Natural killer cell treated with Interleukin-12 subunit alpha and Interleukin-12 subunit beta and Interleukin-15 and Interleukin-18, amount 100 ng/mL, for 72 hours (primary cell): Measurements from ENCODE around the gene DENND1A. TPM values are rescaled to one million over a fixed set of nuclear protein-coding genes. Genes with fewer than 3 reads are reported as not detected.

Experiments used
- ATAC-seq, 2 donors: fragments of 150-1000 bp; cut with Tn5 transposase in 1 of 2; sonication (Bioruptor Pico), chemical (Tn5 transposase) in 1 of 2; 2 replicates each; pipeline ENCODE4 v1.10.0; 2021
- DNase-seq: peaks from one replicate; pipeline ENCODE4 v3.0.0; 2022; ENCODE audit warnings: low spot score
- H3K27ac Mint-ChIP-seq, 2 donors: 1 replicate in 1 of 2; 2 replicates in 1 of 2; pipeline ENCODE4 v1.8.0; 2022; ENCODE audit warnings: mixed read lengths in 2 of 2, mild to moderate bottlenecking in 1 of 2, moderate library complexity in 1 of 2
- H3K27me3 Mint-ChIP-seq, 2 donors: 1 replicate in 1 of 2; 2 replicates in 1 of 2; pipeline ENCODE4 v1.8.0; 2022; ENCODE audit warnings: mixed read lengths in 2 of 2
- H3K36me3 Mint-ChIP-seq: one replicate; pipeline ENCODE4 v1.8.0; 2022; ENCODE audit warnings: mixed read lengths
- H3K4me1 Mint-ChIP-seq, 2 donors: 1 replicate in 1 of 2; 2 replicates in 1 of 2; pipeline ENCODE4 v1.8.0; 2022; ENCODE audit warnings: low read depth in 2 of 2, mixed read lengths in 2 of 2, mild to moderate bottlenecking in 1 of 2
- H3K4me3 Mint-ChIP-seq: one replicate; pipeline ENCODE4 v1.8.0; 2022; ENCODE audit warnings: mixed read lengths
- H3K9me3 Mint-ChIP-seq: 2 replicates; pipeline ENCODE4 v1.8.0; 2022; ENCODE audit warnings: mixed read lengths
- total RNA-seq, 2 donors: library from RNA; stranded (reverse); gene quantifications; one replicate each; pipeline ENCODE4 v1.2.3, GENCODE V29; 2022

The DENND1A gene
- total RNA-seq, 2 donors from 2014 or later, result 24.6 to 28.8 TPM

DNA sequence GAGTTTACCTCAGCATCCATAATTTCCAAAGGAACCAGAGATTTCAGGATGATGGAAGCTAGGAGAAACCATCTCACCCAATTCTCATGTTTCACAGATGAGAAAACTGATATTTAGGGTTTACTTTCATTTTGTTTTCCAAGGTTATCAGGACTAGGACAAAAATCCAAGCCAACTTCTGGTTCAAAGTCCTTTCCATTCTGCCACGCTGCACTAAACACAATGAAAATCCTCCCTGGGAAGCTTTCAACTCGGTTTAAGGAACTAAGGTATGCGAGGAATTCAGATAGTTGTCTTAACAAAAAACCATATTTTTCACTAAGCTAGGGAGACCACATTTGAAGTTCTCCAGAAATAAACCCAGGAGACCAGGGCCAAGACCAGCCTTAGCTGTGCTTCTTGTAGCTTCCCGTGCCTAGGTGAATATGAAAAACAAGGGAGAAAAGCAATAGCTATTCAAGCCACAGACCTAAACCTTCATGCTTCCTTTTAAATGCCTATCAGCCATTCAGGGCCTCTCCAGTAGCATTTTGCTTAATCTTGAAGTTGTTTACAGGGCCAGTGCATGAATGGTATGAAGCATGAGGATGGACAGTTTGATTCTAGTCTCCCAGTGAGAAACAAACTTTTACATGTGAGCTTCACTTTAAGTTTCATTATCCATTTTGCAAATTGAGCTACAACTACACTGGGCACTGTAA is 167.9 kb downstream of the DENND1A start:
- H3K27ac Mint-ChIP-seq, result no peak overlapping the region
- H3K27me3 Mint-ChIP-seq, result no peaks in the 10 kb centered on the region
- H3K9me3 Mint-ChIP-seq, result no peaks in the 10 kb centered on the region
- no peaks in the 10 kb centered on the region for H3K36me3 Mint-ChIP-seq
- no peak for DNase-seq
- no peak for ATAC-seq
- H3K4me1 Mint-ChIP-seq, result no peaks in the 10 kb centered on the region
- H3K4me3 Mint-ChIP-seq, result no peak overlapping the region

GRCh38 chr9:123757960-123758359 is 172.0 kb downstream of the DENND1A start:
- no peak overlapping the region for H3K27ac Mint-ChIP-seq
- H3K9me3 Mint-ChIP-seq, result no peaks in the 10 kb centered on the region
- H3K36me3 Mint-ChIP-seq, result no peaks in the 10 kb centered on the region
- ATAC-seq (no peak), DNase-seq (no peak)
- no peaks in the 10 kb centered on the region for H3K4me1 Mint-ChIP-seq
- no peak overlapping the region for H3K4me3 Mint-ChIP-seq
- no peaks in the 10 kb centered on the region for H3K27me3 Mint-ChIP-seq

GRCh38 chr9:123757547-123757946 is 172.4 kb downstream of the DENND1A start:
- Mint-ChIP-seq H3K4me1 (no peaks in the 10 kb centered on the region), H3K9me3 (no peaks in the 10 kb centered on the region), H3K4me3 (no peak overlapping the region), H3K27ac (no peak overlapping the region), H3K36me3 (no peaks in the 10 kb centered on the region), H3K27me3 (no peaks in the 10 kb centered on the region)
- ATAC-seq, result no peak
- DNase-seq, result no peak

DNA sequence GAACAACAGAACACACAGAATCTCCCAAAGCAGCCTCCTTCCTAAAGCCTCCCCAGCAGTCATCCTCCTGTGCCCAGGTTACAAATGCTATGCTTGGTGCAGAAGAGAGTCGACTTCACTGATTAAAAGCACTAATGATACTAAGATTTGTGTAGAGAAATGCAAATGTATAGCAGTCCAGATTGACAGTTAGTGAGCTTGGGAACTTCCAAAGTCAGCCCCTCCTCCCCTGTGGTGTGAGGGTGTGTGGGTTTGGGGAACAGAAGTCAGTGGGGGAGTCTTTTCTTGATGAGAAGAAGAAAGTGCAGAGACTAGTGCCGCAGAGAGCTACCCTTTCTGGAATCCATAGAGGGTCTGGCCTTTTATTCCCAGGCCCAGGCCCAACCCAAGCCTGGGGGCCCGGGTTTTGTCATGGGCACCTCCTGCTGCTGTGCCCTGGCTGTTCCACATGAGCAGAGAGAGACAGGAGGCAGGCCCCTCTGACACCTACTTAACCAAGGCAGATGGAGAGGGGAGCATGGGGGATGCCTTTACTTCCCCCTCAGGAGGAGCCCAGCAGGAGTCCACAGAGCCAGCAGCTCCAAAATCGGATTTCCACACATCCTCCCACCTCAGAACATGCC is 173.3 kb downstream of the DENND1A start:
- H3K4me1 Mint-ChIP-seq, result peaks cover 0 to 3% of the 10 kb centered on the region in 2 donors
- H3K36me3 Mint-ChIP-seq, result no peaks in the 10 kb centered on the region
- H3K27ac Mint-ChIP-seq, result no peak overlapping the region
- H3K27me3 Mint-ChIP-seq, result no peaks in the 10 kb centered on the region
- ATAC-seq, result no peak
- no peaks in the 10 kb centered on the region for H3K9me3 Mint-ChIP-seq
- no peak overlapping the region for H3K4me3 Mint-ChIP-seq
- no peak for DNase-seq

GRCh38 chr9:123753669-123754258 is 176.2 kb downstream of the DENND1A start:
- Mint-ChIP-seq H3K4me1 (peaks cover 0 to 10% of the 10 kb centered on the region in 2 donors), H3K27ac (no peak overlapping the region), H3K36me3 (no peaks in the 10 kb centered on the region), H3K27me3 (no peaks in the 10 kb centered on the region), H3K4me3 (no peak overlapping the region), H3K9me3 (no peaks in the 10 kb centered on the region)
- ATAC-seq (no peak), DNase-seq (no peak)

- no peak overlapping the region for H3K4me3 Mint-ChIP-seq
- H3K27ac Mint-ChIP-seq, result no peak overlapping the region
- no peaks in the 10 kb centered on the region for H3K9me3 Mint-ChIP-seq
- ATAC-seq (no peak), DNase-seq (no peak)
- no peaks in the 10 kb centered on the region for H3K27me3 Mint-ChIP-seq
- H3K36me3 Mint-ChIP-seq, result no peaks in the 10 kb centered on the region
- H3K4me1 Mint-ChIP-seq, result peaks cover 0 to 10% of the 10 kb centered on the region in 2 donors
Measured at GRCh38 chr9:123753016-123753415, 176.9 kb downstream of the DENND1A start.

GRCh38 chr9:123749580-123750202 is 180.2 kb downstream of the DENND1A start:
- Mint-ChIP-seq H3K36me3 (no peaks in the 10 kb centered on the region), H3K4me1 (peaks cover 0 to 10% of the 10 kb centered on the region in 2 donors), H3K27ac (no peak overlapping the region), H3K9me3 (no peaks in the 10 kb centered on the region), H3K4me3 (no peak overlapping the region), H3K27me3 (no peaks in the 10 kb centered on the region)
- DNase-seq (no peak), ATAC-seq (no peak)

- no peaks in the 10 kb centered on the region for H3K27me3 Mint-ChIP-seq
- H3K4me1 Mint-ChIP-seq, result peaks cover 0 to 9% of the 10 kb centered on the region in 2 donors
- H3K9me3 Mint-ChIP-seq, result no peaks in the 10 kb centered on the region
- H3K36me3 Mint-ChIP-seq, result no peaks in the 10 kb centered on the region
- no peak overlapping the region for H3K27ac Mint-ChIP-seq
- DNase-seq (no peak), ATAC-seq (no peak)
- no peak overlapping the region for H3K4me3 Mint-ChIP-seq
Measured at GRCh38 chr9:123746765-123747164, 183.2 kb downstream of the DENND1A start.

GRCh38 chr9:123745933-123746332 is 184.0 kb downstream of the DENND1A start:
- Mint-ChIP-seq H3K4me3 (no peak overlapping the region), H3K27ac (no peak overlapping the region), H3K36me3 (no peaks in the 10 kb centered on the region), H3K27me3 (no peaks in the 10 kb centered on the region), H3K4me1 (peaks cover 0 to 5% of the 10 kb centered on the region in 2 donors), H3K9me3 (no peaks in the 10 kb centered on the region)
- DNase-seq (no peak), ATAC-seq (no peak)

GRCh38 chr9:123745451-123745850 is 184.5 kb downstream of the DENND1A start:
- H3K4me1 Mint-ChIP-seq, result peaks cover 0 to 5% of the 10 kb centered on the region in 2 donors
- ATAC-seq, result no peak
- no peak overlapping the region for H3K27ac Mint-ChIP-seq
- H3K27me3 Mint-ChIP-seq, result no peaks in the 10 kb centered on the region
- H3K9me3 Mint-ChIP-seq, result no peaks in the 10 kb centered on the region
- no peak overlapping the region for H3K4me3 Mint-ChIP-seq
- no peaks in the 10 kb centered on the region for H3K36me3 Mint-ChIP-seq
- no peak for DNase-seq

GRCh38 chr9:123743737-123744136 is 186.2 kb downstream of the DENND1A start:
- Mint-ChIP-seq H3K36me3 (no peaks in the 10 kb centered on the region), H3K27ac (no peak overlapping the region), H3K27me3 (no peaks in the 10 kb centered on the region), H3K9me3 (no peaks in the 10 kb centered on the region), H3K4me3 (no peak overlapping the region), H3K4me1 (no peaks in the 10 kb centered on the region)
- ATAC-seq (no peak), DNase-seq (no peak)

GRCh38 chr9:123742009-123742767 is 187.7 kb downstream of the DENND1A start:
- H3K36me3 Mint-ChIP-seq, result no peaks in the 10 kb centered on the region
- no peaks in the 10 kb centered on the region for H3K27me3 Mint-ChIP-seq
- H3K9me3 Mint-ChIP-seq, result no peaks in the 10 kb centered on the region
- DNase-seq, result no peak
- no peaks in the 10 kb centered on the region for H3K4me1 Mint-ChIP-seq
- no peak overlapping the region for H3K4me3 Mint-ChIP-seq
- no peak for ATAC-seq
- no peak overlapping the region for H3K27ac Mint-ChIP-seq

DNA sequence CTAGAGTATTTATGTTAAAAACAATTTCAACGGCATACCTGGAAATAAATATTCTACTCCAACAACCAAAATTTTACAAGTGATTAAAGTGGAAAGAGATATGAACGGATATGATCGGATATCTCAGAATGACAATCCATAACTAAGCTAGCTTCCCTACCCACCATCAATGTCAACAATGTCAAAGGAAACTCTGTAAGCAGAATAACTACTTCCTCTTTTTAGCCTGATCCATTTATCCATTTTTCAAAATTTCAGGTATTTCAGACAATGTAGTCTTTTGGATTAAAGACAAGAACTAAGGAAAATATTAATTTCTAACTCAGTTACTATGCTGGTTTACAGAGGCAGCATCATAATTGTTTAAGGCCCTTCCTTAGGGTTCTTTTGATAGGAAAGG is 188.7 kb downstream of the DENND1A start:
- H3K9me3 Mint-ChIP-seq, result no peaks in the 10 kb centered on the region
- H3K4me1 Mint-ChIP-seq, result no peaks in the 10 kb centered on the region
- H3K27ac Mint-ChIP-seq, result no peak overlapping the region
- no peak for ATAC-seq
- H3K36me3 Mint-ChIP-seq, result no peaks in the 10 kb centered on the region
- DNase-seq, result no peak
- H3K4me3 Mint-ChIP-seq, result no peak overlapping the region
- H3K27me3 Mint-ChIP-seq, result no peaks in the 10 kb centered on the region
